Measurements from ENCODE around the gene IFITM10.

- TF ChIP-seq POLR2A (IDR thresholded peaks at IDR 0.05; ENCODE audit: low read depth, low read length) (no peak), CTCF (IDR thresholded peaks at IDR 0.05 in 2 of 3, conservative IDR thresholded peaks at IDR 0.05 in 1 of 3; ENCODE audit: control insufficient read depth in 2 of 3, extremely low read depth in 1 of 3, insufficient read depth in 1 of 3, low read depth in 3 of 3, low read length in 3 of 3) (no peak), EGR1 (IDR thresholded peaks at IDR 0.05; ENCODE audit: borderline replicate concordance in 1 of 2, low read depth in 2 of 2, low read length in 2 of 2) (no peak)
Observed at GRCh38 chr11:1741741-1742140, 8.7 kb downstream of the IFITM10 start.

Measured in GM12878 (cell line).